HepG2 (cell line): ENCODE data around the gene CASS4. TPM values are rescaled to one million over a fixed set of nuclear protein-coding genes. Genes with fewer than 3 reads are reported as not detected.

ENCODE experiments used
- ARHGAP35 ChIP-seq: sonication (generic); formaldehyde crosslinking; IDR thresholded peaks from 2 replicates; pipeline ENCODE4 v1.9.0; 2022; ENCODE audit warnings: mild to moderate bottlenecking, inconsistent platforms, moderate library complexity, missing genetic modification reagents, borderline replicate concordance
- DBP ChIP-seq: sonication (generic); formaldehyde crosslinking; IDR thresholded peaks from 2 replicates; pipeline ENCODE4 v1.4.0; 2020; ENCODE audit warnings: missing genetic modification reagents; ENCODE audit errors: not compliant biosample characterization
- EP300 ChIP-seq, 3 experiments: sonication (generic) in 1 of 3; formaldehyde crosslinking in 1 of 3; IDR thresholded peaks; 2 replicates each; pipeline versions ENCODE4 v1.5.1 to v1.6.1; 2011 to 2020; ENCODE audit warnings: low read depth in 2 of 3, low read length in 2 of 3, borderline replicate concordance in 1 of 3, improper control_type of control experiment in 1 of 3, mild to moderate bottlenecking in 1 of 3, missing genetic modification reagents in 1 of 3, moderate library complexity in 1 of 3
- GABPA ChIP-seq, 2 experiments: IDR thresholded peaks; 2 replicates each; pipeline ENCODE4 v1.6.1; 2011 to 2016; ENCODE audit warnings: low read depth in 2 of 2, low read length in 1 of 2, missing biosample characterization in 1 of 2, missing genetic modification characterization in 1 of 2
- GTF2F1 ChIP-seq: fragments of 150-350 bp; IDR thresholded peaks from 2 replicates; pipeline ENCODE4 v1.6.1; 2014; ENCODE audit warnings: low read length
- KDM1A ChIP-seq: IDR thresholded peaks from 2 replicates; pipeline ENCODE4 v1.6.1; 2016; ENCODE audit warnings: missing compliant biosample characterization
- NR2F1 ChIP-seq, 2 experiments: fragments of 450-650 bp in 1 of 2; formaldehyde crosslinking in 1 of 2; IDR thresholded peaks; 2 replicates each; pipeline versions ENCODE4 v1.5.0 to v1.6.1; 2016 to 2020; ENCODE audit warnings: mild to moderate bottlenecking in 1 of 2, missing compliant biosample characterization in 1 of 2, missing genetic modification reagents in 1 of 2, moderate library complexity in 1 of 2
- PAWR ChIP-seq: sonication (generic); formaldehyde crosslinking; IDR thresholded peaks from 2 replicates; pipeline ENCODE4 v1.4.0; 2020; ENCODE audit warnings: missing genetic modification reagents, mild to moderate bottlenecking, borderline replicate concordance
- PAX8 ChIP-seq: sonication (generic); formaldehyde crosslinking; IDR thresholded peaks from 2 replicates; pipeline ENCODE4 v1.8.0; 2022; ENCODE audit warnings: mild to moderate bottlenecking, missing genetic modification reagents, borderline replicate concordance
- SRF ChIP-seq: IDR thresholded peaks from 2 replicates; pipeline ENCODE4 v1.6.1; 2011; ENCODE audit warnings: mild to moderate bottlenecking, low read depth, low read length, moderate library complexity
- TFDP2 ChIP-seq: sonication (generic); formaldehyde crosslinking; IDR thresholded peaks from 2 replicates; pipeline ENCODE4 v1.4.0; 2020; ENCODE audit warnings: missing genetic modification reagents
- ZBTB25 ChIP-seq: IDR thresholded peaks from 2 replicates; pipeline ENCODE4 v1.6.1; 2018; ENCODE audit warnings: missing genetic modification reagents
- ZBTB33 ChIP-seq: sonication (generic); formaldehyde crosslinking; IDR thresholded peaks from 2 replicates; pipeline ENCODE4 v1.4.0; 2020; ENCODE audit warnings: missing genetic modification reagents
- ZFAT ChIP-seq: sonication (generic); formaldehyde crosslinking; conservative IDR thresholded peaks from 2 replicates; pipeline ENCODE4 v1.8.1; 2023; ENCODE audit warnings: missing genetic modification reagents, inconsistent platforms
- ZFP37 ChIP-seq: sonication (generic); formaldehyde crosslinking; IDR thresholded peaks from 2 replicates; pipeline ENCODE4 v1.4.0; 2020; ENCODE audit warnings: missing genetic modification reagents, borderline replicate concordance
- ZKSCAN1 ChIP-seq: fragments of 150-350 bp; IDR thresholded peaks from 2 replicates; pipeline ENCODE4 v1.6.1; 2014; ENCODE audit warnings: low read length
- ZNF687 ChIP-seq: sonication (generic); formaldehyde crosslinking; IDR thresholded peaks from 2 replicates; pipeline ENCODE4 v1.5.1; 2020; ENCODE audit warnings: mild to moderate bottlenecking, missing genetic modification reagents, moderate library complexity
- ZNF7 ChIP-seq: IDR thresholded peaks from 2 replicates; pipeline ENCODE4 v1.6.1; 2016; ENCODE audit warnings: missing biosample characterization, missing genetic modification reagents
- ZNF761 ChIP-seq: sonication (generic); formaldehyde crosslinking; conservative IDR thresholded peaks from 2 replicates; pipeline ENCODE4 v1.4.0; 2020; ENCODE audit warnings: mild to moderate bottlenecking, missing genetic modification reagents
- polyA plus RNA-seq, 8 experiments: library from polyadenylated mRNA; depleted of rRNA in 3 of 8; stranded (reverse) in 7 of 8; unstranded in 1 of 8; fragments of >200 nt; fragmentation: Illumina TruSeq in 4 of 8; extraction: Trizol in 4 of 8; gene quantifications; 2 replicates each; pipeline versions ENCODE4 v1.2.1 to v1.2.3, GENCODE V29; 2011 to 2016; ENCODE audit warnings: low read depth in 4 of 8, missing spikeins in 1 of 8, mixed read lengths in 1 of 8; ENCODE audit not compliant: insufficient read depth in 1 of 8
- total RNA-seq, 5 experiments: library from RNA; depleted of rRNA; stranded (reverse); fragments of >200 nt; fragmentation: Illumina TruSeq; extraction: Trizol; gene quantifications; 2 replicates each; pipeline ENCODE4 v1.2.3, GENCODE V29; 2016; ENCODE audit warnings: low read depth in 1 of 5

The CASS4 gene
- total and polyA plus RNA-seq, 2 of the 13 experiments (the other 11 are each of a cell fraction or from before 2014, with no cell fraction given) = 0.17 to 0.49 TPM

- TF ChIP-seq GTF2F1 (no peak), GABPA (IDR thresholded peaks at IDR 0.05; ENCODE audit: low read depth, low read length) (no peak), GABPA (CRISPR knock-in tag; IDR thresholded peaks at IDR 0.05; ENCODE audit: low read depth) (no peak), ZFP37 (no peak), TFDP2 (0 out of 2 replicates have a peak, but pooled peaks have one; percentile 17), ZFAT (CRISPR knock-in tag) (no peak), ZBTB33 (CRISPR knock-in tag) (0 out of 2 replicates have a peak, but pooled peaks have one; percentile 2), ZBTB25 (CRISPR knock-in tag) (no peak), PAWR (CRISPR knock-in tag) (no peak), ARHGAP35 (CRISPR knock-in tag) (no peak), EP300 (IDR thresholded peaks at IDR 0.05; ENCODE audit: low read depth in 2 of 2, low read length in 2 of 2) (peak in 1 of 2 experiments; percentile 75; a peak in 3 of 4 replicates), EP300 (CRISPR knock-in tag; IDR thresholded peaks at IDR 0.05; ENCODE audit: borderline replicate concordance) (no peak), KDM1A (CRISPR knock-in tag) (no peak), ZNF761 (CRISPR knock-in tag) (no peak), DBP (no peak), ZNF687 (CRISPR knock-in tag) (no peak), ZKSCAN1 (no peak), SRF (no peak), PAX8 (no peak), ZNF7 (CRISPR knock-in tag) (no peak), NR2F1 (CRISPR knock-in tag; IDR thresholded peaks at IDR 0.05) (no peak)
These were observed at the start of gene CASS4 (continued) for GRCh38 chr20:56411759-56412472.
